HG03097 (cell line): ENCODE measurements around the gene SENP3.
"Not testable (repeated sequence)": the region's sequence is repeated elsewhere in the genome, so short reads cannot be mapped to it uniquely, and the experiment has no call there.

Experiments
- ATAC-seq: cut with Tn5 transposase; IDR thresholded peaks from one replicate; pipeline ENCODE4 v1.9.1; 2021; ENCODE audit not compliant: unreplicated experiment, low FRiP score

The SENP3 gene

DNA sequence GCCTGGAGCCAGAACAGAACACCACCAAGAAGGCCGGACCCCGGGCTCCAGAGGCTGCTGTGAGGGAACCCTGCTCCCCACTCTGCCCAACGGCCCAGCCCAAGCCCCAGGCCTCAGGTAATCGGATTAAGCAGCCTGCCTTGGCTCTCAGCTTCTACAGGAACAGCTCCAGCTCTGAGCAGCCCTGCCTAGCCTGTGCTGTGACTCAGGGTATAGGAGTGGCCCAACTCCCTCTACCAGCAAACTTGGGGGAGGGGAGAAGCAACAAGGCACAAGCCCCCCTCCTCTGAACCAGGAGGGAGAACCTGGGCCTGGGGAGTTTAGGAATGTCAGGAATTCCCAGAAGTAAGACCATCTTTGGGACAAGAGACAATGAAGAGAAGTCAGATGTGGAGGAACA is 29.0 kb downstream of the SENP3 start:
- no peak for ATAC-seq

DNA sequence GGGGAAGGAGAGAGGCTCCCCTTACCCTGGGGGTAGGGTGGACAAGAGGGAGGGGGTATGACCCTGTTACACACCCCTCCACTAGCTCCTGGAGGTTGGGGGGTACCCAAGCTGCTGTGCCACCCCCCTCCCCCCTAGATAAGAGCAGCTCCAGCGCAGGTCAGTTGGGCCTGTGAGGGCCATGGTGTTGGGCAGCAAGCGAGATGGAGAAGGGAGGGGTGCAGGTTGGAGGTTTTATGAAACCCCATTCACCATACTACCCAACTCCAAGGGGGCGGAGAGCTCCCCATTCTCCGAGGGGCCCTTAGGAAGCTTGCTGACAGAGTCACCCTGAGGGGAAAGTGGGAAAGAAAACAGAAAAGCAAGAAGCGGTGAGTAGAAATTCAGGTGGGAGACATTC is 29.9 kb downstream of the SENP3 start:
- no peak for ATAC-seq

DNA sequence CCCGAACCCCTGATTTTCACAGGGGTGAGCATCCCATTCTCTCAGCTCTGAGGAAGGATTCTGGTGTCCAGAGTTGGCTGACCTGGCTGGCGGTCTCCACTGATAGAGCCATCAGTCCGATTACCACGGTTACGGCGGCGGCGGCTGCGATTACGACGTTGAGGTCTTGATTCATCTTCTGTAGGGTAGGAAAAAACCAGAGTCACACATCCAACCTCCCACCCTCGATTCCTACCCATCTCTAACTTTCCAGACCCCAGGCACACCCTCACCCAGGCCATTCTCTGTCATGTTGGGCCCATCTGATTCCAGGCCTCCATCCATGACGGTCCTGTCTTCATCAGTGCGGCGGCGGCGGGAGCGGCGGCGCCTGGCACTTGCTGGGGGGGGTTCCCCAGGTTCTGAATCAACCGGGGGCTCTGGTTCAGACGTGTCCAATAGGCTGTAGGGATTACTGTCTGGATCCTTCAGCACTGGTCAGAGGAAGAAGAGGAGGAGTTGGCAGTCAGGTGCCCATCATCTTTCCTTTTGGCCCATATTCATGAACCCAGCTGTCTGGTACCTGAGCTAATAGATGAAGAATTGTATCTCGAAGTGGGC is 30.8 kb downstream of the SENP3 start:
- no peak for ATAC-seq

DNA sequence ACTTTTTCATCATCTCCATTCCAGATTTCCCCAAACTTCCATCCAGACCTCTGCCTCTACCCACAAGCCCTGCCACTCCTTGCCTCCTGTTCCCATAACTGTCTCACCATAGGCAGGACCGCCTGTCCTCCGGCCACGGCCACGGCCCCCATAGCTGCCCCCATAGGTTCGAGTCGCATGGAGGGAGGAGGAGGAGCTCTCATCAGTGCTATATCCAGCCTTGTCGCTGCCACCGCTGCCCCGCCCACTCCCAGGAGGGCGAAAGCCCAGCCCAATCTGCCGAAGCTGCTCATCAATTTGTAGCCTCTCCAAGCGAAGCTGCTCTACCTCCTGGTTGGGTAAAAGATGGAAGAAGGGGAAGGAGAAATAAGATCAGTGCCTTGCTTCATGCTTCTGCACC is 31.6 kb downstream of the SENP3 start:
- ATAC-seq: no peak

DNA sequence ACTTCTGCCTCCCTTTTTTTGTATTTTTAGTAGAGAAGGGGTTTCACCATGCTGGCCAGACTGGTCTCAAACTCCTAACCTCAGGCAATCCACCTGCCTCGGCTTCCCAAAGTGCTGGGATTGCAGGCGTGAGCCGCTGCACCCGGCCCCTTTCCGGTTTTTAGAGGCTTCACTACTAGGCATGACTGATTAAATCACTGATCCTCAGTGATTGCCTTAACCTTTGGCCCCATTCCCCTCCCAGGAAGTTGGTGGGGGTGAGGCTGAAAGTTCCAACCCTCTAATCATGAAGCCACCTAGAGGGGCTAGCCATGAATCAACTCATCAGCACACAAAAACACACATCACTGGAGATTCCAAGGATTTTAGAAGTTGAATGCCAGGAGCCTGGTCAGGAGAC is 35.8 kb downstream of the SENP3 start:
- ATAC-seq: not testable (repeated sequence)

DNA sequence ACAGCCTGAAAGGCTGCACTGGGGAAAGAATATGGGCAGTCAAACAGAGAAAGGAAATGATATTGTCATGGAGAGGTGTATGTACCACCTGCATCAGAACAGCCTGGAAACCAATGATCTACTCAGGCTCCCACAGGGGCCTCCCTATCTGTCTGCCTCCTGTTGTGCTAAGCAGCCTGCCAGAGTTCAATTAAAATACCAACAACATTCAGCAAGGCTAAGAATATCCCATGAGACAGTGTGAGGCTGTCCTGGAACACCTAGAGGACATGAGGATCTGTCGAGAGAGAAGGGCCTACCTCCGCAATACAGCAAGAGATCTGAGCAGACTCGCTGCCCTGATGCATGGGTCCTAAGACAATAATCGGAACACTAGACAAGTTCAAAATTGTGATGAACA is 44.6 kb downstream of the SENP3 start:
- ATAC-seq: no peak

DNA sequence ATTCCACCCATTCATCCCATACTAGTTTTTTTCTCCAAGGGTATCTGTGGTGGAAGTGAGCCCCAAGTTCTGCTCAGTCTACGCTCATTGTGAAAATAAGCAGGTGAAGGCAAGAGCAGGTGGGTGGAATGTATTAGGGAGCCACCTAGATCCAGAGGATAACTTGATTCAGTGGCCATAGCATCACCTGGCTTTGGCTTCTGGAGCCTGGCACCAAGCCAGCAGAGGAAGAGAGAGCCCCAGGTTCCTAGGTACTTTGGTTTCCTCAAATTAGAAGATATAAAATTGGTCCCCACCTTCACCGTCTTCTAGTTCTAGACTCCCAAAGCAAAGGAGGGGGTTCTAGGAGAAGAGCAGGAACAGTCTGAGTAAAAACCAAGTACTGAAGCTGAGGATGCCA is 48.9 kb downstream of the SENP3 start:
- no peak for ATAC-seq

DNA sequence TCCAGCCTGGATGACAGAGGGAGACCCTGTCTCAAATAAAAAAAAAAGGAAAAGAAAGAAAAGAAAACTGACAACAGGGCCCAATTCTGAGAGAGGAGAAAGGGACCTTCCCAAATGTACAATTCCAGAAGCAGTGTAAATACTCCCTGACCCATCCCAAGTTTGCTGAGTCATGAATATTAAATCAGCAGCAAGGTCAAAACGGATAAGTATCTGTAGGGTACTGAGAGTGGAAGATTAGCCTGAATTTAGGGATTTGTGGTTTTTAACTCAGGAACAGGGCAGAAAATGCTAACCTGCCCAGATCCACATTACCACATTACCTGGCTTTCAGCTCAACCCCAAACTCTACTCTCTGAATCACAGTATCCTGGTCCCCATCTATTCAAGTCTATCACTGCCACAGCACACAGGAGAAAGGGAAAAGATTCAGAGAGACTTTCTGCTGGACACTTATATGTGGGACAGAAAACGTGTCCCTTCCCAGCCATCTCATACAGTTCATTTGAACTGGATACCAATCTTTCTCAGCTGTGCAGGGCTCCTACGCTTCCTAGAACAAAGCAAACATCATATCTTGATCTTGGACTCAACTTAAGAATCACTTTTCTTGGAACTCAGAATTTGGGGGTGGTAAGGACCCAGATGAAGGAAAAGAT is 50.0 kb downstream of the SENP3 start:
- ATAC-seq: no peak

DNA sequence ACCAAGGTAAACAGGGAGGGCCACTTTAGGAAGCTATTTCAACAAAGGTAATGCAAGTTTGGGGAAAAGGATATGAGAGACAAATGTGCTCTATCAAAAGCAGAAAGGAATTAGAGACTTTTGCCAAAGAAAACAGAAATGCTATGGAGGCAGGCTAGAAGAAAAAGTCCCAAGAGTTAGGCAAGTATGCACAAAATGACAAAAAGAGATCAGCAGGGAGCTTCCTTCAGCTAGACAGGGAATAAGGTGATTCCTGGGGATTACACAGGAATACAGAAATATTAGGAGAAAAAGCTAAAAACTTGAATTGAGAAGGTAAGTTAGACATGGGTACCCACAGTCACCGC is 50.5 kb downstream of the SENP3 start:
- no peak for ATAC-seq

DNA sequence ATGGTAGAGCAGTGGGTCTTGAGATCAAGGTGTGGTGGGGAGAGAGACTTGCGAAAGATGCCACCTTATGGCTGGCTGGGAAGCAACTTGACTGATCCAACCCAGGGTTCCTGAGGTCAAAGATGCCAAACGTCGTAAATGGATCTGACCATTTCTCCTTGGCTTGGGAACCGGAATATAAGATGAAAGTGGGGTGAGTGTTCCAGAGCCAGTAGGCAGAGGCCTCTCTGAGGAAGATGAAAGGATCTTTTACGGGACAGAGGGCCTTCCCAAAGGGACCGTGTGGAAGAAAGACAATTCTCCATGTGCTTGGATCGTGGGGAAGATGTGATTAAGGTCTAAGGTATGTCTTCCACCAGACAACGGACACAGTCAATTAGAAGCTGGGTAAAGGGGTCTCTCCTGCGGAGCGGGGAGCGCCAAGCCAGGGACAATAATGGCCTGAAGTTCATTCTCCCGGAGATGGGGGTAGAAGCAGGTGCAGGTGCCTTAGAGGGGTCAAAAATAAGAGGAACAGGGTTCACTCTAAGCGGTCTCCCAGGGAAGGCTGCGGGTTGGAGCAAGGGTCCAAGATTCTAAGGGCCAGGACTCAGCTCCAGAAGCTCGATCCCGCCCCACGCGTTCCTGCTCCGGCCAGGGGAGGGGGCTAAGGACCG is 52.2 kb downstream of the SENP3 start:
- ATAC-seq: no peak

DNA sequence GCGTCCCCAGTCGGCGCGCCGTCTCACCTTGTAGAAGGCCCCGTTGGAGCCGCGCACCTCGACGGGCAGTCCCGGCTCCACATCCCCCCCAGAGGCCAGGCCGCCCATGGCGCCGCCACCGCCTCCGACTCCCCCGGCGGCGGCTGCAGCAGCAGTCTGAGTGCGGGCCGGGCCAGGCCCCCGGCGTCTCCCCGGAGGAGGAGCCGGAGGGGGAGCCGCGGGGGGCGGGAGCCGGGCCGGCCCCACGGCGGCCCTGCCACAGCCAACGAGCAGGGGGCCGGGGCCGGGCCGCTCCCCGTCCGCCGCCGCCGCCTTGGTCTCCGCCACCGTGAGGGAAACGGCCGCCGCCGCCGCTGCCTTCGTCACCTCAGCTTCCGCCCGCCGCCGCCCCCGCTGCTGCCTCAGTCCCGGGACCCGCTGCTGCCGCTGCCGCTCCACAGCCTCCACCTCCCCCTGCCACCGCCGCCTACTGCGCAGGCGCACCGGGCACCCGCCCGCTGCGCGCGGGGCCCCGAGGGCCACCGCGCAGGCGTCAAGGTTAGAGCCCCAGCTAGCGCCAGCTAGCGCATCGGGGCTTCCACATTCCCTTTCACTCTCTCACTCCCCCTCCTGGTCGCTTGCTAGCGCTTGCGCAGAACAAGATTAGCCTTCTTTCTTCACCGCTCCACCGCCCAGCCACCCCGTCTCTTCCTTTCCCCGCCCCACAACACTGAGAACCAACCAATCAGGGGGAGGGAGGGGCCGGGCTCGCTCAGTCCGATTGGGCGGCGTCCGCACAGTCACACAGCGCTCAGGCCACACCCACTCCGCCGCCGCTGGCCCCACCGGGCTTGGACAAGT is 52.9 kb downstream of the SENP3 start, which contains the start of gene FXR2:
Gene FXR2, minus strand, starts transcription at position 473 of the 840 bp plus-strand sequence. Its CDS starts 365 bp downstream, at position 108.
- peak; percentile 87 for ATAC-seq

DNA sequence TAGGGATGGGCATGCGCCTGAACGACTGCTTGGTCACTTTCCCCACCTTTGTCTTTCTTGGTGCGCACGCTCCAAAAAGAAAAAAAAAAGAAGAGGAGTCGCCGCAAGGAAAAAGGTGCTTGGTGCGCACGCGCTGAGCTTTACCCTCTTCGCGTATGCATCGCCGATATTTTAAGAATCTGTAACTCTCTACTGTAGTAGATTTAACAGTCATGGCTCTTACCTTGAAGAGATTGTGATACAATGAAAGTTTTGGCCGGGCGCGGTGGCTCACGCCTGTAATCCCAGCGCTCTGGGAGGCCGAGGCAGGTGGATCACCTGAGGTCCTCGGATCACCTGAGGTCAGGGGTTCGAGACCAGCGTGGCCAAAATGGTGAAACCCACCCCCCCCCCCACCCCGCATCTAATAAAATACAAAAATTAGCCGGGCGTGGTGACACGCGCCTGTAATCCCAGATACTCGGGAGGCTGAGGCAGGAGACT is 53.6 kb downstream of the SENP3 start:
- ATAC-seq: no peak

DNA sequence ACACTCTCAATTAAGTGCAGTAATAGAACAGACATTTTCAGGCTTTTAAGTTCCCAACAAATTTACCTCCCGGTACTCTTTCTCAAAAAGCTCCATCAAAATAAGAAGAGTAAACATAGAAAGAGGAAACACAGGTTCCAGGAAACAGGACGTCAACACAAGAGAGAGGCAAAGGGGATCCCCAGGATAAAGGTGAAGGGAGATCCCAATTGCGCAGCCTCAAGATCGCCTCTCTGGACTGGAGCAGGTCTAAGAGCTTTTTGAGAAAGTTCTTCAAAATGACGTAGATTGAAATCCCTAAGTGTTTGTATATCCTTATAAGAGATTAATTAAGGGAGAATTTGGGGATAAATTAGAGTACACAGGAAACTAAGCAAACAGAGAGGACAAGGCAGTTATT is 56.9 kb downstream of the SENP3 start:
- no peak for ATAC-seq

DNA sequence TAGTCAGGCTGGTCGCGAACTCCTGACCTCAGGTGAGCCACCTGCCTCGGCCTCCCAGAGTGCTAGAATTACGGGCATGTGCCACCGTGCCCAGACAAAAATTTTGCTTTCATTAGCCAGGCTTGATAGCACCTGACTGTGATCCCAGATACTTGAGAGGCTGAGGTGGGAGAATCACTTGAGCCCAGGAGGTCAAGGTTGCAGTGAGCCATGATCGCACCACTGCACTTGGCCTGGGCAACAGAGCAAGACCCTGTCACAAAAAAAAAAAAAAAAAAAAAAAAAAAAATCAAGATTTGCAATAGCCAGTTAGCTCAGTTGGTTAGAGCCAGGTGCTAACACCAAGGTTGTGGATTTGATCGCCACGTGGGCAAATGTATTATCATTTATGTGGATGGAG is 59.1 kb downstream of the SENP3 start:
- ATAC-seq: no peak
